Mucosa of descending colon (tissue), 3 donors: ENCODE data around the gene PMPCB. TPM values are rescaled to one million over a fixed set of nuclear protein-coding genes. Genes with fewer than 3 reads are reported as not detected.

ENCODE experiments used
- ATAC-seq: fragments of 200-7000 bp; cut with Tn5 transposase; one replicate; pipeline ENCODE4 v1.9.1; 2020; ENCODE audit warnings: mild to moderate bottlenecking, moderate library complexity
- DNase-seq, 3 donors: peaks; one replicate each; pipeline ENCODE4 v3.0.0-alpha.2; 2020
- H3K36me3 ChIP-seq: fragments of 200-600 bp; one replicate; pipeline ENCODE4 v1.8.0; 2021; ENCODE audit warnings: low read depth, mild to moderate bottlenecking
- H3K4me1 ChIP-seq: fragments of 200-600 bp; one replicate; pipeline ENCODE4 v1.8.0; 2021; ENCODE audit warnings: low read depth, mild to moderate bottlenecking
- H3K4me3 ChIP-seq: fragments of 200-600 bp; one replicate; pipeline ENCODE4 v1.8.0; 2021; ENCODE audit warnings: mild to moderate bottlenecking
- H3K9me3 ChIP-seq: fragments of 200-600 bp; one replicate; pipeline ENCODE4 v1.8.0; 2021; ENCODE audit warnings: mild to moderate bottlenecking
- CTCF ChIP-seq: fragments of 200-600 bp; IDR thresholded peaks from one replicate; pipeline ENCODE4 v1.8.0; 2022; ENCODE audit warnings: antibody characterized with exemption, mild to moderate bottlenecking
- intact Hi-C, 2 donors: fragments of 100-400 bp; cut with DNase I in 1 of 2; cut with micrococcal nuclease in 1 of 2; formaldehyde crosslinking; loops; one replicate each; pipeline versions ENCODE4 v1.11.0 to v1.11.1; 2022; cut with DNase I, micrococcal nuclease
- total RNA-seq, 3 donors: library from RNA; stranded (reverse); fragmentation: NEBNext Ultra II Directional in 2 of 3; extraction: Animal tissue kit (Norgen Biotek cat#: 25700) in 2 of 3; gene quantifications; one replicate each; pipeline versions ENCODE4 v1.2.1 to v1.2.4, GENCODE V29; 2021 to 2023
- donor health status: DM: no; HTN: no; CAD: no; lungs with moderate emphysema.
- donor health status: DM: no; HTN: no; CAD: no.
- donor health status: DM: no; HTN: yes; CAD: no.

Gene PMPCB
- total RNA-seq, 3 donors from 2014 or later: 60.8 to 65.2 (median 63.2) TPM

GRCh38 chr7:103307503-103308231 is 10.4 kb downstream of the PMPCB start:
- ATAC-seq (no peak), DNase-seq (no peak)
- no peaks in the 10 kb centered on the region for H3K9me3 ChIP-seq
- intact Hi-C loops: loop anchor here in 1 of 2 donors (10.0 kb wide), 1 partner anchor 57 kb away; no protein-coding TSS in a partner anchor
- H3K4me1 ChIP-seq: no peaks in the 10 kb centered on the region
- H3K36me3 ChIP-seq: peaks cover 16% of the 10 kb centered on the region
- H3K4me3 ChIP-seq: no peak overlapping the region
- TF ChIP-seq CTCF: no peak

GRCh38 chr7:103314852-103315251 is 17.6 kb downstream of the PMPCB start:
- intact Hi-C loops: no loop called here
- peaks cover 10% of the 10 kb centered on the region for H3K36me3 ChIP-seq
- no peak for TF ChIP-seq CTCF

GRCh38 chr7:103316380-103316941 is 19.2 kb downstream of the PMPCB start:
- intact Hi-C loops: no loop called here
- peaks cover 15% of the 10 kb centered on the region for H3K36me3 ChIP-seq
- H3K4me1 ChIP-seq: no peaks in the 10 kb centered on the region
- DNase-seq (no peak), ATAC-seq (no peak)
- no peaks in the 10 kb centered on the region for H3K9me3 ChIP-seq
- TF ChIP-seq CTCF: no peak
- H3K4me3 ChIP-seq: no peak overlapping the region

More at GRCh38 chr7:103314852-103315251, 17.6 kb downstream of the PMPCB start:
- DNase-seq: no peak
- no peak for ATAC-seq
- Histone ChIP-seq H3K4me3 (no peak overlapping the region), H3K4me1 (no peaks in the 10 kb centered on the region), H3K9me3 (no peaks in the 10 kb centered on the region)

GRCh38 chr7:103317009-103317408 is 19.8 kb downstream of the PMPCB start:
- no peak overlapping the region for H3K4me3 ChIP-seq
- H3K36me3 ChIP-seq: peaks cover 15% of the 10 kb centered on the region
- TF ChIP-seq CTCF: no peak
- no peaks in the 10 kb centered on the region for H3K9me3 ChIP-seq
- no peaks in the 10 kb centered on the region for H3K4me1 ChIP-seq
- no peak for DNase-seq
- intact Hi-C loops: no loop called here
- no peak for ATAC-seq

- no peaks in the 10 kb centered on the region for H3K4me1 ChIP-seq
- no peak for TF ChIP-seq CTCF
- intact Hi-C loops: no loop called here
- ATAC-seq: no peak
- no peak overlapping the region for H3K4me3 ChIP-seq
- no peak for DNase-seq
- H3K9me3 ChIP-seq: no peaks in the 10 kb centered on the region
- peaks cover 5% of the 10 kb centered on the region for H3K36me3 ChIP-seq
Measured at GRCh38 chr7:103325744-103326143, 28.5 kb downstream of the PMPCB start.
